ENCODE measurements around the gene EBPL.

EBPL gene

DNA sequence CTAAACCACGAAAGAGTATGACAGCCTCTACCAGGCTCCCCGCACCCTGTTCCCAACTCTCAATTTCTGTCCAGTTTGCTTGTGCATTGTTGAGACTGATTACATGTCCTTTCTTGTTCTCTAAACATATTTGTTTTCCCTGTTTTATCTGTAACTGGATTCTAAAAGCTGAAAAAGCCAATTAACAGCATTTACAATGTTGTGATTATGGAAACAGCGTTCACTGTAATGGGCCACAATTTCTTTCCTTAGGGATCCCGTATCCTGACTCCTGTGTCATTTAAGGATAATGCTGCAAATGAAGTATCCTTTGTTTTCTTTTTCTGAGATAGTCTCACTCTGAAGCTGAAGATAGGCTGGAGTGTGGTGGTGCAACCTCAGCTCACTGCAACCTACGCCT lies 20.5 kb downstream of the EBPL start:
- DNase-seq = no peak

DNA sequence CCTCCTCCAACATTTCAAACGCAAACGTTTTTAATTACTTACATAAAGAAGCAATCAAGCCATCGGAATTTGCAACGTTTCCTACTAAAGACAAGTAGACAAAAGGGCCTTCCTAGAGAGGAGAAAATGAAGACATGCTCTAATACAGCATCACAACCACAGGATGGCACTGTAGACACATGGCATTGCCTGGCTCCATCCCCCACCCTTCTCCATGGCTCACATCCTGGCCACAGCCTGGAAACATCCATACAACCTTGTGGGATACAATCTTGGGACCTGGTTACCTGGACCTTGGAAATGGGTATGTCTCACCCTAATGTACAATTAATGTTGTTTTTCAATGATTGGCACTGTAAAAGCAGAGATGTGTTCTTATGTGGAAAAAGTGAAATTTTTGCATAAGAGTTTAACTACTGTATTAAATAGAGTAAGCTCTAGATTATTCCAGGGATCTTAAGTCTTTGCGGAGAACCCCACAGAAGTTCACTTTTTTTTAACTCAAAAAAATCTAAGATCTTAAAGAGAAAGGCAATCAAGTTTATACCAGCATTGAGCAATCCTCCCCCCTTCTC lies 21.5 kb downstream of the EBPL start:
- DNase-seq = peak; percentile 11 to 33

DNA sequence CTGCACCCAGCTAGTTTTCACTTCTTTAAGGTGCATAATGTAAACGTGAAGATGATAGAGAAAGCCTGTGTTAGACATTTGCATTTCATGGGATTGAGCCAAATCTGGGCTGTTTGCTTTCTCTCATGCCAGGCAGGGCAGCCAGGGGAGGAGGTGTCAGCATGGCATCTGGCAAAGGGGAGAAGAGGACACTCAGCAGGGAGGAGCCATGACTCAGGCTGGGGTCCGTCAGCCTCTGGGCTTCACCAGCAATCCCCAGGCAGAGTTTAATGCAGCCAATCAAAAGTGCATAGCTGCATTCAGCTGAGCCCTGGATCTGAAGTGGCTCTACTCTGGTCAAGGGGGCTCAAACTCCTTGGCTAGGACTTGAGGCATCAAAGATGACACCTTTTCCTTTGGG lies 23.5 kb downstream of the EBPL start:
- DNase-seq = no peak

DNA sequence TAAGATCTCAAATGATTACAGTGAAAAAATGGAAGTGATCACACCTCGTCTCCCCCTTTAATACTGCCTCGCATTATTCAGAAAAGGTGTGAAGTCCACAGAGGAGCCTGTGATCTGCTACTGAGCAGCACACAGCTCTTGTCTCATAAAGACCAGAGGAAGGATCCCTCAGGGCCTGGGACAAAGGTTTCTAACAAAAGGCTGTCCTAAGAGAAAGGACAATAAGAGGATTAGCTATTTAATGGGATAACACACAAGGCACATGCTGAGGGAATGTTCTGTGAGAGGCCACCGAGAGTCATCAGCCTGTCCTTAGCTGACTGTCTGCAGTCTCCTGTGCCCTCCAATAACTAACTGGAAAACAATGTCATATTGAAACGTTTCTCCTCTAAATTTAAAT lies 26.7 kb downstream of the EBPL start:
- DNase-seq = no peak

DNA sequence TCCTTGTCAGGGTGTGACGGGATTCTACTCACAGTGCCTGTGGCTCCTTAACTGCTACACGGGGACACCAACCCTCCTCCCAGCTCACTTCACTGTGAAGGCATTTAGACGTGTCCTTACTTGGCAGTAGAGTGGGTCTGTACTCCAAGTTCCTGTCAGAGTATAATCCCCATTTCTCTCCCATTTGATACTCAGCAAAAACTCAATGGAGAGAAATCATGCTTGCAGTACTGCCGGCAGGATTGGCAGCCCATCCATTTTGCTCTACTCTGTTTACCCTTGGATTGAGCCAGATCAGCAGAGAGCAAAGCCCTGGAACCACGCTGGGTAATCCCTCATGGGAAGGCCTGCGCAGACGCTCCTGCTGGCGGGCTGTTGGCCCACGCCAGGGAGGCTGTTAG lies 34.0 kb downstream of the EBPL start:
- DNase-seq = no peak

DNA sequence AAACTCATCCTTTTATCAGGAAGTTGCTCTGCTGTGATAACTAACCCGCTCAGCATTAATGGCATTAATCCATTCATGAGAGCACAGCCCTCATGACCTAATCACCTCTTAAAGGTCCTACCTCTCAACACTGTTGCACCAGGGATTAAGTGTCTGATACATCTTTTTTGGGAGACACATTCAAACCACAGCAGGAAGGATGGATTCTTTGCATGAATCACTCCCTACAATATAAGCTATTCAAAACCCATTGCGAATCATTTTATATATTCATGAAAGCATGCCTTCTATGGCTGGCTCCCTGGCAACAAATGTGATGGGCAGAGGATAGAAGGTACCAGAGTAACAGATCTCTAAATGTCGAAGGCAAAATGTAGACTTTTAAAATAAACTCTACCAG lies 35.4 kb downstream of the EBPL start:
- DNase-seq = no peak

DNA sequence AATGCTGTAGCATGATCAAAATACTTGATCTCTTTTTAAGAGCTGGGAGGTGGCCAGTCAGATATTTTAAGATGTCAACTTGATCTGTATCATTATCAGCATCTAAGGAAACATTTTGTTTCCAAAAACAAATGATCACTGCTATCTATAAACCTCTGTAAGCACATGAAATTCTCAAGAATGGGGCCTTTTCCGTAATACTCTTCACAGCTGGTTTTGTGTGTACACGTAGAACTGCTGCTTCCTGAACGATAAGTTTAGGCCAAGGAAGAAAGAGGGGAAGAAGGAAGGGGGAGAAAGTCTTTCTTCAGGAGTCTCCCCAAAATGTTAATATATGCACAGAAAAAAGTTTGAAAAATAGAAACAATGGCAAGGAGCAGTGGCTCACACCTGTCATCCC lies 37.3 kb downstream of the EBPL start:
- DNase-seq = no peak

DNA sequence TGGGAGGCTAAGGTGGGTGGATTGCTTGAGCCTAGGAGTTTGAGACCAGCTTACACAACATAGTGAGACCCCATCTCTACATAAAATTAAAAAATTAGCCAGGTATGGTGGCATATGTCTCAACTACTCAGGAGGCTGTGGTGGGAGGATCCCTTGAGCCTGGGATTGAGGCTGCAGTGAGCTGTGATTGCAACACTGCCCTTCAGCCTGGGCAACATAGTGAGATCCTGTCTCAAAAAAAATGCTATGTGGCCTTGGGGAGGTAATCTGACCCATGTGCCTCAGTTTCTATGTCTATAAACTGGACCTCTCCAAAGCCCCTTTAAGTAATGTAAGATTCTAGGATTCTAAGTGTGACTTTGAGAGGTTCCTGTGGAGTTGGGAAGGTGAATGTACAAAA lies 37.8 kb downstream of the EBPL start:
- DNase-seq = no peak

DNA sequence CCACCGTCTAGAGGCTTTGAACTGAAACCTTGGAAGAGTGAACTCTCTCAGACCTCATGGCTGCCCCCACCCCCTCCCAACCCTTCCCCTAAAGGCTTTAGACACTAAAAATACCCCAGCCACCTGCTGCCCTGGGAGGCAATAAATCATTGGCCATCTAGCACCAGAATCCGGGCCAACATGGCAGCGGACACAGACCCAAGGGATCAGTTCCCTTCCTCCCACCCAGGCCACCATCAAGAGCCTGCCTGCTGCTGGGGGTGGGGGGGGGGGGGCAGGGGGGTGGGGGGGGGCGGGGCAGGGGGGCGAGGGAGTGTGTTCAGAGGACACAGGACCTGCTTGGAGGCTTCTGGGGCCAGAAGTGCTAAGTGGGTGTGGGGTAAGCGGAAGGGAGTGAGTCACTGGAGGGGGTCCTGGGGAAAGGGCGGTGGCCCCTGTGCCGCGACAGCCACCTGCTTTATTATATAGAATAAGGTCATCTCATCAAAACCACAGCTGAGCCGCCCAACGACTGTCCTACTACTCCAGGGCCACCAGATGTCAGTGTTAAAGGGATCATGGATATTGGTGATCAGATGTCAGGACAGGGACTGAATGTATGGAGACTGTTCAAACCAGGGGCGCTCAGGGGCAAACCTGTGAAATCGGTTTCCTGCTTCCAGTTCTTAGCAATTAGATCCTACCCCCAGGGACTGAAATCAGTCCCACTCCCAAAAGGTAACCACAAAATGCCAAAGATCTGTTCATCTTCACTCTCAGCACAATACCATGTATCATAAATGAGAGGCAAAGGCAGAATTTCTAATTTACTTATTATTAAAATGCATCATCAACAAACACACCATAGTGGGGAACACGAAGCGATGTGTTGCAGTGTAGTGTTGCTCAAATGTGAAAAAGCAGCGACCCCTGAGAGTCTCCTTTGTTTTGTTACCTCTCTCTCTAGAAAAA lies 38.7 kb downstream of the EBPL start:
- DNase-seq = peak; percentile 5 to 25

DNA sequence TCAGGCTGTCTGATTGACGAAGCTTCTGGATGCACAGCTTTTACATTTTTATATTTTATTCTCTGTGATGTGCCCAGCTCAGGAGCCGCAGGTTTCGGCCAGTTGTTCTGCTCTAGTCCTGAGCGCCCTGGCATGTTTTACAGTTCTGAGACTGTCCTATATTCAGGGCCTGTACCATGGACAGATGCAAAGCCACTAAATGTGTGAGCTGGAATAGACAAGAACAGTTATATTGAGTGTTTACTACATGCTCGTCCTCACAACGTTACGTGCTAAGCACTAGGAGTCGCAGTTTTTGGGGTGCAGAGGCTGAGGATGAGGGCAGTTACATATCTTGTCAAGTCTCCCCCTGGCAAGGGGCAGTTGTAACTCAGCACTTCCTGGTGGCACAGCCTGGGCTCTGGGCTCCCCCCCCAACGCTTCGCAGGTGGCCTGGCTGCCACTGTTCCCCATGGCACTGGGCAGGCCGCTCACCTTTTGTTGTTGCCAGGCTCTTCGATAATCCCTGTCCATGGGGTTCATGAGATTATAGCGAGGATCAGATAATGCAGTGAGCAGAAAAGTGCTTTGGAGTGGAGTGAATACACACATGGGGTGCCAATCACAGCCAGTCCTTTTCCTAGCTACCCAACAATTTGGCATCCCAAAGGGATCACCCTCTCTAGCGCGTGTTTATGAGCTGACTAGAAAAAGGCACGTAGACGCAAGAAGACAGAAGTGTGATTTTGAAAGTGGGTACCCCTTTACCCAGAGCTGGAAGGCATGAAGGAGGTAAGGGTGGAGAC lies 39.5 kb downstream of the EBPL start:
- no peak for DNase-seq

DNA sequence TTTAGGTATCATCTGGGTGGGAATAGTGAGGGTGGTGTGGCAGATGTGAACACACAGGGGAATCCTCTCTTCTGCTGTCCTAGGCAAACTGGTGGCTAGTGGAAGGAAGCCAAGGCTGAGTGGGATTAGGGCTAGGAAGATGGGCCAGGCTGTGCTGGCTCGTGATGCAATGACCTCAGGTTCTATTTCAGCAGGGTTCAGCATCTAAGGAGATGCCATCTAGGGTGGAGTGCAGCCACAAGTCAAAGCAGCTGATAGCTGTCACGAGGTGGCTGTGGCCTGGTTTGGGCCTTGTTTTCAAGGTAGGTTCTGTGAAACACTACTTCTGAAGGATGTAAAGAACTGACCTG lies 41.3 kb downstream of the EBPL start:
- DNase-seq = no peak

DNA sequence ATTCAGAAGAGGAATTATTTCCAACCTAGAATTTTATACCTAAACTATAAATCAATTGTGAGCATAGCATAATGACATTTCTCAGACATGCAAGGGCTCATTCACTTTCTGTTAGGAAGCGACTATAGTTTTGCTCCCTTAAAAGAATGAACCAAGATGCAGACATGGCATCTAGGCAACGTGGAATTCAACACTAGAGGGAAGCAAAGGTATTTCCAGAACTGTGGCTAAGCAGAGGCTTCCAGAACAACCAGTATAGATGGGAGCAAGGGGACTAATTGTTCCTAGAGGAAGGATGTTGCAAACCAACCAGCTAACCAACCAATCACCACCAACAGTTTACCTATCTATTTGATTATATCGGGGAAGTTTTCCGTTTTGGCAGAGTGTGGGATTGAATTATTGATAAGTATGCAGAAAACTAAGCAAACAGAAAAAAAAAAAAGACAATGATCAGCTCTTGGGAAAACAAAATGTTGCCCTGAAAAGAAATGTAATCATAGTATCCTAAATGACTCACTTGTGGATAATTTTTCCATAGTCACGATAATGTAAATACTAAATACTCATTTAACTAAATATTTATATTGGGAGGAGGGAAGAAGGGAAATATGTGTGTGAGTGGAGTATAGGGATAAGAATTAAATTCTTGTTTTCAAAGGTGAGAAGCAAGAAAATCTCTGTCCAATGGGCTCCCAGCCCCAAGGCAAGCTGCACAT lies 41.9 kb downstream of the EBPL start:
- no peak for DNase-seq

DNA sequence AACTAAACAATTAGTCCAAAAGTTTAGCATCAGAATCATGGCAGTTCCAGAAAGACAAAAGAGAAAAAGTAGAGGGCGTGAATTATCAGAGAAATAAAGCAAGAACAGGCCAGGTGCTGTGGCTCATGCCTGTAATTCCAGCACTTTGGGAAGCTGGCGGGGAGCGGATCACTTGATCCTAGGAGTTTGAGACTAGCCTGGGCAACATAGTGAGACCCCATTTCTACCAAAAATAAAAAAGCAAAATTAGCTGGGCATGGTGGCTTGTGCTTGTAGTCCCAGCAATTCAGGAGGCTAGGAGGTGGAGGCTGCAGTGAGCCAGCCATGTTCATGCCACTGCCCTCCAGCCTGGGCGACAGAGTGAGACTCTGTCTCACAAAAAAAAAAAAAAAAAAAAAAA lies 44.6 kb downstream of the EBPL start:
- DNase-seq = no peak

DNA sequence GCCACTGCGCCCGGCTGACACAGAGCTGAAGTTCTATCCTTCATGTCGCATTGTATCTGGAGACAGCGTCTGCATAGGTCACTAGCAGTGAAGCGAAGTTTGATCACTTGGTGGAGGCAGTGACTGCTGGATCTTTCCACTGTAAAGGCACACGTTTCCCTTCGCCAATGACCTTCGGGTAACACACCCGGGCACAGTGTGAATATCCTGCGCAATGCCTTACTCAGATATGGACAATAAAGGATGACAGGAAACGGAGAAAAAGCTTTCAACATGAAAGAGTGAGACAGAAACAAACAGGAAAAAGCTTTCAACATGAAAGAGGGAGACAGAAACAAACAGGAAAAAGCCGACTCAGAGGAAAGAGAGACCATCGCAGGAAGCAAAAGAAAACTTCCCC lies 45.8 kb downstream of the EBPL start:
- no peak for DNase-seq

DNA sequence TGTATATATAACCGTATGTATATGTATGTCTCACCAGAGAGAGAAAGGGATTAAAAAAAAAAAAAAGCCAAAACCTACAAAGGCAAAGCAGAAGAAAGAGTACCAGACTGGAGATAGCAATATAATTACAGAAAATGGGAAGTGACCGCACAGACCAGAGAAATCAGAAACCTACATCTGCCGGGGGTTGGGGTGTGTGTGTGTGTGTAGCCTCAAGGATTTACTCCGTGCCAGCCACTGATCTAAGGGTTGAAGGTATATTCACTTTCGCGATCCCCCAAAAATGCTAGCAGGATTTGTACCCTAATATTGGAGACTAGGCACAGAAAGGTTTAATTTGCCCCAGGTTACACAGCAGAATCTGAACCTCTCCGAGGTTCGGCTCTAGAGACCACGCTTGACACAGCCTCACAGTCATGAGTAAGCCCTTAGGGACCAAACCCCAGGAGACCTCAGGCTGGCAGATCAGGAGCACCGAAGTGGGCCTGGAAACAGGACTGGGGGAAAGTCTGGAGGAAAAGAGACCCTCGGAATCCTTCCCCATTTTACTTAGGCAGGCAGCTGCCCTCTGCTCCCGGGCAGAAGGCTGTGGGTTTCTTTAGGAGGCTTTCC lies 48.1 kb downstream of the EBPL start:
- DNase-seq = peak in 1 of 2 donors; percentile 18

DNA sequence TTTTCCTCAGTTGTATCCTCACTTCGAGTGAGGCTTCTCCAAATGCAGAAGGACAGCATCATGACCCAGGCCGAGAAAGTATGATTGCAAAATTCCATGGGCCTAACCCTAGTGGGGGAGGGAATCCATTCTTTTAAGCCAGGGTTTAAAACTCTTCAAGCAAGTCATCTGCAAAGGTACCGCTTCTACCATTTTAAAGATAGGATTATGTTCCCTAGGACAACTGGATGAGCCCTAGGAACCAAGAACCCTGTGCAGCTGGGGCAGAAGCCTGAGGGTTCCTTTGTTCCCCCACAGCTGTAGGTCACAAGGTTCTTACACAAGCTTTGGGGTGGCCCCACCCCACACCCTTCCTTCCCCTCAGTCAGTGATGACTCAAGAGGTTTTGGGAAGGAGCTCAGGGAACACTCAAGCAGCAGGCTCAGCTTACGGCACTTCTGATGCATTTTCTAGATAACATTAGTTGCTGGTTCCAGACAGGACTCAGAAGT lies 49.4 kb downstream of the EBPL start:
- peak; percentile 7 to 63 for DNase-seq

DNA sequence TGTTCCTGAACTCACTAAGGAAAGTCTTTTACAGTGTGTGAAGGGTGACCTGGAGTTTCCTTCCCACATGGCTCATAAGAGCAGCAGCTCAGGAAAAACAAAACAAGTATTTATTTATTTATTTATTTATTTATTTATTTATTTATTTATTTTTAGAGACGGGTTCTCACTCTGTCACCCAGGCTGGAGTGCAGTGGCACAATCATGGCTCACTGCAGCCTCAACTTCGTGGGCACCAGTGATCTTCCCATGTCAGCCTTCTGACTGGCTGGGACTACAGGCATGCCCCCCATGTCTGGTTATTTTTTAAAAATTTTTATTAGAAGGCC lies 52.6 kb downstream of the EBPL start:
- DNase-seq = no peak

DNA sequence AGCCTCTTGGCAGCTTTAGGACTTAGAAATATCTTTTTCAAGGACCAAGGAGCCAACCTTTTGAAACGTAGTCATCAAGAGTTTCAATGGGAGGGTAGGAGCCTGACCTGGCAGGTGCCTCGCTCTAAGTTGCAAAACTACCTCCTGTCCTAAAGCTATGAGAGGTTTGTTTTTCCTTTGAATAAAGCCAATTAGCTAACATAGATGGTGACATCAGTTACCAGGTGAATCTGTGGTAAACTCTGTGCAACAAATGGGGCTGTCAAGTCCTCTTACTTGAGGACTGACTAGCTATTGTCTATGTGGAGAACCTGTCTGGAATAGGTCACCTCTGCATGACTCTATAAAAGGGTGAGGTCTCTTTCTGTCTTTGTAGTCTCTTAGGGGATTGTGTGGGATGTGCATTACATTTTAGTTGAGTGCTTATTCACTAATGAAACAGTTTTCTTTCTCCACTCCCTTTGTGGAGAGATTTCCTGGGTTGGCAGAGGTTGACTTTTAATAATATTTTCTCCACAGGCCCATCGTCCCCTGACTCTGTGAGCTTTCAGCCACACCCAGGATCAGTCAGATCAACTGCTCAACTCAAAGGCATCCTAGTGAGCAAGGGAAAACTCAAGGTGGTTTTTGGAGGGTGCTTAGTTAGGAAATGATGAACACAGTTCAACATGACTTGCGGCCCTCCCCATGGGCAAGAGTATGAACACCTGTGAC lies 53.1 kb downstream of the EBPL start:
- DNase-seq = no peak

DNA sequence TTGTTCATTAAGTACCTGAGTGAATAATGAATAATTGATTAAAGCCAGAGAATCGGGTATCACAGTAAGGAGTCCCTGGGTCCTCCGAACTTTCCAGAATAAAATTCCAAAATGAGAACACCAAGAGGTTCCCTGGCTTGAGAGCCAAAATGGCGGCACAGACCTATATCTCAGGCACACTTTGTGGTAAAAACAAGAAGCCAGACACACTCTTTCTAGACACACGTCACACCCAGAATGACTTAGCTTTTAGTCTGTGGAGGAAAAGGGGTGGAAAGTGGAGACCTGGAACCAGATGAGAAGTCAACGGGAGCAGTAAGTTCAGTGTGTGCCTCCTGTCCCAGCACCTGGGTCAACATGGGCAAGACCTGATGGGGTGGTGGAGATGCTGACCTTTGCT lies 54.6 kb downstream of the EBPL start:
- no peak for DNase-seq

DNA sequence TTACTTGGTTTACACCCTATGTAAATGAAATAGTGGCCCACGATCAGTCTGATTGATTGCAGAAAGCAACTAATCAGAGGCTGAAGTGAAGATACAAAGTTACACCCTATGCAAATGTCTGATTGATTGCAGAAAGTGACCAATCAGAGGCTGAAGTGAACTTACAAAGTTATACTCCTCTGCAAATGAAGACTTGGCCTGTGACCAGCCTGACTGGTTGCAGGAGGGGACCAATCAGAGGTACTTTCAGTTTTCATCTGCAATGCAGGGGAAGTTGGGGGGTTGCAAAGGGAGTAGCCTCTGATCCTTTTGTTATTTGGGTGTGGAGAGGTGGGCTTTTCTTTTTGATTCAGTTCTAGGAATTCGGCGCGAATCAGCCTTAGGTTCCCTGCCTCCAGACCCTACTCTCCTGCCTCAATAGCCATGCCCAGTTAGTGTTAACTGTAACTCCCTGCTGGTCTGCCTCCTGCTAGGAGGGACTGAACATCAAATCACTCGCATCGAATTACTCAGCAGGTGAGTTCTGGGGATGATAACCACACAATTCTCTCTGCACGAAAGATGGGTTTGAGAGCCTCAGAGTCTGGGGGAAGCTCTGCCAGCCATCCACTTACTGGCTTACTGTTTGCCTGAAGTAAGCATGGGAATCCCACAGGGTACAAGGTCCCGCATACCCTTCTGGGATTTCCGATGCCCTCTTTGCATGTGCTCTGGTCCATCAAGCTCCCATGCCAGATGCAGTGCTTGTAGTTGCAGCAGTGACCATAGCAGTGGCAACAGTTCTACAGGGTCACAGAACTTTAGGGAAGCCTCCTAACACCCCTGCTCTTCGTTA lies 55.5 kb downstream of the EBPL start:
- peak; percentile 34 to 67 for DNase-seq

DNA sequence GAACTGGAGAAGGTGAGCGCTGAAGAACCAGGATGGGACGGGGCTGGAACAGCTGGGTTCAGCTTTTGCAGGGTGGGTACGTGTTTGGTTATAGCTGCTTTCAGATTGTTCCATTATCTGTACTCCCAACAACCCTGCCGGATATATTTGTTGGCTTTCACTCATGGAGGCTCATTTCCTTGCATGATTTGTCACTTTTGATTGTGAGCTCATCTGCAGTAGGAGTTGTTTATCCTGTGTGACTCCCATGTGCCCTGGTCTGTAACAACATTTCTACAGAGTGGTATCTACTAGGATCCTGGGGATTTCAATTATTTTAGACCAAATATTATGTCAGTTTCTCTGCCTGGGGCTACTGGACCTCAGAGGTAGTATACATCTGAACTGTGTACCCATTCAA lies 57.6 kb downstream of the EBPL start:
- no peak for DNase-seq

Measured in CD4-positive, alpha-beta T cell treated with Interferon alpha-2 for 1 hour (primary cell).